ENCODE data around the gene JSRP1. TPM values are rescaled to one million over a fixed set of nuclear protein-coding genes. Genes with fewer than 3 reads are reported as not detected.

Gene JSRP1
- total and polyA plus RNA-seq, 2 of the 8 experiments (the other 6 are each of a cell fraction or from before 2014, with no cell fraction given): 0.24 to 0.56 TPM

GRCh38 chr19:2280633-2281264 lies 24.5 kb upstream of the JSRP1 start:
- no peak for DNase-seq (ENCODE audit: low read depth in 1 of 2, low spot score in 2 of 2)
- H2AFZ ChIP-seq (ENCODE audit: low read length): no peak overlapping the region
- H4K8ac ChIP-seq (ENCODE audit: extremely low read depth, insufficient read depth, low read length): no peak overlapping the region
- no peaks in the 10 kb centered on the region for H3K79me1 ChIP-seq (ENCODE audit: low read depth, low read length)
- no peak overlapping the region for H3K9ac ChIP-seq (replicated peaks in 1 of 4; ENCODE audit: extremely low read depth in 1 of 4, low read depth in 3 of 4, low read length in 3 of 4)
- no peak overlapping the region for H2BK15ac ChIP-seq (ENCODE audit: low read length)
- no peak for FAIRE-seq
- H4K5ac ChIP-seq (ENCODE audit: insufficient read length, low read depth, low read length): no peak overlapping the region
- no peak overlapping the region for H2AK5ac ChIP-seq (ENCODE audit: low read depth, low read length)
- WGBS, 2 experiments (ENCODE audit: extremely low coverage in 1 of 2, insufficient coverage in 1 of 2, insufficient read length in 1 of 2, insufficient replicate concordance in 2 of 2, low coverage in 1 of 2, low lambda C conversion rate in 2 of 2, missing lambda C conversion rate in 1 of 2): 88% methylated on average over 19 of the region's 26 CpGs; no CpG with 5 or more reads in 1 of the 2 experiments
- no peak overlapping the region for H2BK12ac ChIP-seq (ENCODE audit: low read depth, low read length)
- no peak overlapping the region for H3K56ac ChIP-seq (replicated peaks; ENCODE audit: insufficient read length, low read depth, low read length)
- no peaks in the 10 kb centered on the region for H3K36me3 ChIP-seq (ENCODE audit: control insufficient read depth in 2 of 4, insufficient read depth in 4 of 4, low read length in 3 of 4)
- H3K23me2 ChIP-seq (ENCODE audit: low read depth, low read length): peaks cover 5% of the 10 kb centered on the region; the same call in 1 of the 2 replicates
- no peak overlapping the region for H3K18ac ChIP-seq (ENCODE audit: extremely low read depth, low read length)
- peaks cover 0 to 4% of the 10 kb centered on the region in 2 experiments for H4K20me1 ChIP-seq (replicated peaks in 1 of 2; ENCODE audit: control insufficient read depth in 1 of 2, insufficient read depth in 2 of 2, low read length in 2 of 2)
- no peaks in the 10 kb centered on the region for H3K79me2 ChIP-seq (ENCODE audit: control insufficient read depth in 1 of 2, insufficient read depth in 2 of 2, low read length in 2 of 2)
- ChIA-PET POLR2A (ENCODE audit: partially characterized antibody) (interaction anchor here (0.7 to 23.4 kb wide), 3 partner anchors 10 to 26 kb away, joined by 3 to 330 read pairs (median 14); partner anchors contain the start of genes AMH and JSRP1), CTCF (ENCODE audit: partially characterized antibody) (interaction anchor here (1.6 kb wide), 1 partner anchor 35 kb away, joined by 10 read pairs; no protein-coding TSS in a partner anchor)
- no peak overlapping the region for H3K14ac ChIP-seq (ENCODE audit: insufficient read length)
- H3K4ac ChIP-seq (replicated peaks; ENCODE audit: insufficient read length, low read depth, low read length): no peak overlapping the region
- H3K9me3 ChIP-seq (ENCODE audit: insufficient read depth in 2 of 2, low read depth in 1 of 2, low read length in 1 of 2): no peaks in the 10 kb centered on the region
- H3K4me2 ChIP-seq (ENCODE audit: insufficient read depth in 1 of 2, low read depth in 2 of 2, low read length in 2 of 2): no peak overlapping the region; a peak in 1 of 4 replicates
- TF ChIP-seq ZNF274 (IDR thresholded peaks at IDR 0.05; ENCODE audit: borderline replicate concordance, extremely low read depth, low read length) (no peak), SAP30 (IDR thresholded peaks at IDR 0.05; ENCODE audit: insufficient read depth, insufficient replicate concordance, low read length) (no peak), BACH1 (IDR thresholded peaks at IDR 0.05; ENCODE audit: low read length) (no peak), SRF (IDR thresholded peaks at IDR 0.05; ENCODE audit: low read depth, low read length) (no peak), SP2 (IDR thresholded peaks at IDR 0.05; ENCODE audit: low read length) (no peak), TCF12 (IDR thresholded peaks at IDR 0.05; ENCODE audit: low read depth, low read length) (no peak), TAF1 (IDR thresholded peaks at IDR 0.05; ENCODE audit: low read depth, low read length) (no peak), YY1 (IDR thresholded peaks at IDR 0.05; ENCODE audit: low read depth, low read length) (no peak), CEBPB (IDR thresholded peaks at IDR 0.05; ENCODE audit: low read depth, low read length) (no peak), POU5F1 (IDR thresholded peaks at IDR 0.05; ENCODE audit: low read depth, low read length) (no peak), RBBP5 (IDR thresholded peaks at IDR 0.05; ENCODE audit: borderline replicate concordance, low read depth, low read length) (no peak), TAF7 (optimal IDR thresholded peaks at IDR 0.05; ENCODE audit: borderline replicate concordance, low read depth, low read length) (no peak), KDM1A (IDR thresholded peaks at IDR 0.05; ENCODE audit: borderline replicate concordance, low read length) (no peak)
- no peak overlapping the region for H2BK20ac ChIP-seq (ENCODE audit: low read length)
- H2BK5ac ChIP-seq (ENCODE audit: low read depth, low read length): no peak overlapping the region
- no peak overlapping the region for H2BK120ac ChIP-seq (replicated peaks; ENCODE audit: low read depth, low read length)
- H4K91ac ChIP-seq (replicated peaks; ENCODE audit: insufficient read length, low read length): no peak overlapping the region
- no peak overlapping the region for H3K4me3 ChIP-seq (ENCODE audit: extremely low read depth in 1 of 4, insufficient read depth in 2 of 4, low read depth in 3 of 4, low read length in 4 of 4)
- no peak overlapping the region for H3K23ac ChIP-seq (ENCODE audit: insufficient read length)
- H3K4me1 ChIP-seq (replicated peaks in 1 of 4; ENCODE audit: control insufficient read depth in 3 of 4, insufficient read depth in 4 of 4, low read length in 3 of 4): peaks cover 0 to 5% (median 0%) of the 10 kb centered on the region in 4 experiments; a peak in 2 of 7 replicates
- H3K27me3 ChIP-seq (replicated peaks in 1 of 4; ENCODE audit: control insufficient read depth in 3 of 4, extremely low read depth in 1 of 4, insufficient read depth in 3 of 4, low read length in 3 of 4): peaks cover 0 to 17% (median 14%) of the 10 kb centered on the region in 4 experiments; a peak in 6 of 7 replicates
- H3K27ac ChIP-seq (ENCODE audit: low read depth, low read length): no peak overlapping the region
